Lung (tissue), 12 donors: Measurements from ENCODE around the gene RBM24. TPM values are rescaled to one million over a fixed set of nuclear protein-coding genes. Genes with fewer than 3 reads are reported as not detected.

Experiments
- ATAC-seq: fragments of 200-7000 bp; cut with Tn5 transposase; one replicate; pipeline ENCODE4 v1.9.1; 2020; ENCODE audit warnings: moderate number of reproducible peaks; ENCODE audit not compliant: insufficient read depth, low FRiP score
- DNase-seq, 3 donors: peaks; one replicate each; pipeline ENCODE4 v3.0.0-alpha.2; 2013 to 2017
- H3K27ac ChIP-seq, 2 donors: one replicate each; pipeline ENCODE4 v1.5.1; 2013; ENCODE audit warnings: mild to moderate bottlenecking in 2 of 2, moderate library complexity in 2 of 2, control low read depth in 1 of 2, inconsistent platforms in 1 of 2, low read depth in 1 of 2, low read length in 1 of 2
- H3K27me3 ChIP-seq, 3 donors: one replicate each; pipeline ENCODE4 v1.5.1; 2013; ENCODE audit warnings: low read length in 2 of 3; ENCODE audit not compliant: control insufficient read depth in 3 of 3, insufficient read depth in 3 of 3
- H3K36me3 ChIP-seq, 4 donors: one replicate each; pipeline ENCODE4 v1.5.1; 2013; ENCODE audit warnings: low read length in 4 of 4, mild to moderate bottlenecking in 1 of 4, moderate library complexity in 1 of 4; ENCODE audit not compliant: control insufficient read depth in 4 of 4, insufficient read depth in 4 of 4
- H3K4me1 ChIP-seq, 5 donors: one replicate each; pipeline ENCODE4 v1.5.1; 2013; ENCODE audit warnings: low read length in 5 of 5, mild to moderate bottlenecking in 2 of 5, moderate library complexity in 1 of 5; ENCODE audit not compliant: control insufficient read depth in 5 of 5, insufficient read depth in 5 of 5
- H3K4me3 ChIP-seq: one replicate; pipeline ENCODE4 v1.5.1; 2013; ENCODE audit warnings: mild to moderate bottlenecking, control low read depth, moderate library complexity
- H3K9ac ChIP-seq, 2 donors: one replicate each; pipeline ENCODE4 v1.5.1; 2013; ENCODE audit warnings: low read length in 2 of 2, control low read depth in 1 of 2; ENCODE audit not compliant: insufficient read depth in 1 of 2
- H3K9me3 ChIP-seq, 4 donors: one replicate each; pipeline ENCODE4 v1.5.1; 2013; ENCODE audit warnings: low read length in 3 of 4, mild to moderate bottlenecking in 1 of 4, moderate library complexity in 1 of 4; ENCODE audit not compliant: control insufficient read depth in 4 of 4, insufficient read depth in 3 of 4
- CTCF ChIP-seq: IDR thresholded peaks from 2 replicates; pipeline ENCODE4 v1.5.1; 2012; ENCODE audit warnings: mild to moderate bottlenecking; ENCODE audit errors: control extremely low read depth, extremely low read depth
- WGBS, 2 donors: extraction: QIAGEN DNeasy Blood & Tissue Kit; methylation state at CpG; one replicate each; pipeline ENCODE4 v1.1.7; 2013; 5-methylcytosine and 5-hydroxymethylcytosine counted together
- polyA plus RNA-seq, 2 donors: library from polyadenylated mRNA; stranded (reverse); fragments of 200-250 nt; gene quantifications; one replicate each; pipeline ENCODE4 v1.2.1, GENCODE V29; 2013
- total RNA-seq, 2 donors: library from RNA; depleted of rRNA in 1 of 2; stranded (reverse); fragments of >200 nt in 1 of 2; gene quantifications; one replicate each; pipeline ENCODE4 v1.2.1, GENCODE V29; 2014 to 2021
- donor health status: control.
- donor health status: control.
- donor health status: Bipolar disorder and iron deficiency.
- donor health status: healthy.
- donor health status: DM: yes; HTN: yes; CAD: no.

Gene RBM24
- total and polyA plus RNA-seq, 4 donors = 1.1 to 3.0 (median 1.8) TPM

- DNase-seq (no peak), ATAC-seq (no peak)
These were observed 12.2 kb downstream of the RBM24 start for GRCh38 chr6:17293395-17293794.

GRCh38 chr6:17297271-17298080 lies 16.3 kb downstream of the RBM24 start:
- ATAC-seq (no peak), DNase-seq (peak in 2 of 3 donors; percentile 66 to 72)
- no peak for TF ChIP-seq CTCF
- Histone ChIP-seq H3K4me1 (peaks cover 0 to 11% (median 4%) of the 10 kb centered on the region in 5 donors), H3K9ac (no peak overlapping the region), H3K27me3 (no peaks in the 10 kb centered on the region), H3K4me3 (no peak overlapping the region), H3K27ac (peak overlapping the region in 1 of 2 donors; percentile 74), H3K9me3 (no peaks in the 10 kb centered on the region), H3K36me3 (peaks cover 0 to 3% (median 0%) of the 10 kb centered on the region in 4 donors)
- 54 to 61% methylated on average over 3 of the region's 3 CpGs for WGBS, 2 donors

More at GRCh38 chr6:17293395-17293794, 12.2 kb downstream of the RBM24 start:
- no peak for TF ChIP-seq CTCF
- Histone ChIP-seq H3K9me3 (no peaks in the 10 kb centered on the region), H3K36me3 (peaks cover 0 to 4% (median 0%) of the 10 kb centered on the region in 4 donors), H3K4me1 (peaks cover 0 to 18% (median 5%) of the 10 kb centered on the region in 5 donors), H3K9ac (no peak overlapping the region), H3K4me3 (no peak overlapping the region), H3K27ac (no peak overlapping the region), H3K27me3 (peaks cover 0 to 4% (median 0%) of the 10 kb centered on the region in 3 donors)
- WGBS, 2 donors = 90 to 95% methylated on average over 1 of the region's 1 CpG

DNA sequence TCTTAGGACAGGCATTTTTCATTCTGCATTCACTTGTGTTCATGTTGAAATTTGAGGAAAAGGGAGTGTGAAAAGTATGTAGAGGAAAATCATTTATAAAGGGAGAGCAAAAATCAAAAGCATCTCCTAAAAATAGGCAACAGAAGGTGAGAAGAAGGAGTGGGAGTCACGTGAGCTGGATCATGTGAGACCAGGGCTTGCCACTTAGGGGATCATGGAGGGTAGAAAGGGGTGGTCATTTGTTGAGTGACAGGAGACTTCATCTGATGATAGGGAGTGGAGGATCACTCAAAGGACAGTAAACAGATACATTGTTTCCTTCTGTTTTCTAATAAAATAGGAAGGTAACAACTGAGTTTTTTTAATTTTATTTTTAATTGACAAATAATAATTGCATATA lies 17.1 kb downstream of the RBM24 start:
- Histone ChIP-seq H3K27ac (no peak overlapping the region), H3K9ac (no peak overlapping the region), H3K27me3 (no peaks in the 10 kb centered on the region), H3K9me3 (no peaks in the 10 kb centered on the region), H3K4me1 (peaks cover 0 to 11% (median 0%) of the 10 kb centered on the region in 5 donors), H3K36me3 (peaks cover 0 to 3% (median 0%) of the 10 kb centered on the region in 4 donors), H3K4me3 (no peak overlapping the region)
- WGBS, 2 donors = 69 to 75% methylated on average over 1 of the region's 1 CpG
- no peak for TF ChIP-seq CTCF
- no peak for ATAC-seq
- no peak for DNase-seq
